ENCODE measurements around the gene RASSF4. TPM values are rescaled to one million over a fixed set of nuclear protein-coding genes. Genes with fewer than 3 reads are reported as not detected.

Gene RASSF4
- total RNA-seq, 1 experiment from 2014 or later = not detected

DNA sequence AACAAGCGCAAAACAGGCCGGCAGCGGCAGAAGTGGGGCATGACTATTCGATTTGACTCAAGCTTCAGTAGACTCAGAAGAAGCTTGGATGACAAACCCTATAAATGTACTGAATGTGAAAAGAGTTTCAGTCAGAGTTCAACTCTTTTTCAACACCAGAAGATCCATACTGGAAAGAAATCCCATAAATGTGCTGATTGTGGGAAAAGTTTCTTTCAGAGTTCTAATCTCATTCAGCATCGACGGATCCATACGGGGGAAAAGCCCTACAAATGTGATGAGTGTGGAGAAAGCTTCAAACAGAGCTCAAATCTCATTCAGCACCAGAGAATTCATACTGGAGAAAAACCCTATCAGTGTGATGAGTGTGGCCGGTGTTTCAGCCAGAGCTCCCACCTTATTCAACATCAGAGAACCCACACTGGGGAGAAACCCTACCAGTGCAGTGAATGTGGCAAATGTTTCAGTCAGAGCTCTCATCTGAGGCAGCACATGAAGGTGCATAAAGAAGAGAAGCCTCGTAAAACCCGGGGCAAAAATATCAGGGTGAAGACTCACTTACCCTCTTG lies 43.9 kb downstream of the RASSF4 start:
- H3K4me1 Mint-ChIP-seq (ENCODE audit: insufficient read depth, unreplicated experiment) = peaks cover 25% of the 10 kb centered on the region
- H3K27me3 Mint-ChIP-seq (ENCODE audit: insufficient read depth, unreplicated experiment) = no peaks in the 10 kb centered on the region
- peaks cover 20% of the 10 kb centered on the region for H3K36me3 Mint-ChIP-seq (ENCODE audit: insufficient read depth, unreplicated experiment)
- no peak overlapping the region for H3K27ac Mint-ChIP-seq (ENCODE audit: low read depth, unreplicated experiment)
- BruUV-seq (replicated peaks) = no TSS peak
- TF ChIP-seq, protein P1, sequence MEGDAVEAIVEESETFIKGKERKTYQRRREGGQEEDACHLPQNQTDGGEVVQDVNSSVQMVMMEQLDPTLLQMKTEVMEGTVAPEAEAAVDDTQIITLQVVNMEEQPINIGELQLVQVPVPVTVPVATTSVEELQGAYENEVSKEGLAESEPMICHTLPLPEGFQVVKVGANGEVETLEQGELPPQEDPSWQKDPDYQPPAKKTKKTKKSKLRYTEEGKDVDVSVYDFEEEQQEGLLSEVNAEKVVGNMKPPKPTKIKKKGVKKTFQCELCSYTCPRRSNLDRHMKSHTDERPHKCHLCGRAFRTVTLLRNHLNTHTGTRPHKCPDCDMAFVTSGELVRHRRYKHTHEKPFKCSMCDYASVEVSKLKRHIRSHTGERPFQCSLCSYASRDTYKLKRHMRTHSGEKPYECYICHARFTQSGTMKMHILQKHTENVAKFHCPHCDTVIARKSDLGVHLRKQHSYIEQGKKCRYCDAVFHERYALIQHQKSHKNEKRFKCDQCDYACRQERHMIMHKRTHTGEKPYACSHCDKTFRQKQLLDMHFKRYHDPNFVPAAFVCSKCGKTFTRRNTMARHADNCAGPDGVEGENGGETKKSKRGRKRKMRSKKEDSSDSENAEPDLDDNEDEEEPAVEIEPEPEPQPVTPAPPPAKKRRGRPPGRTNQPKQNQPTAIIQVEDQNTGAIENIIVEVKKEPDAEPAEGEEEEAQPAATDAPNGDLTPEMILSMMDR (IDR thresholded peaks at IDR 0.05; ENCODE audit: unreplicated experiment) = no peak
- H3K9me3 Mint-ChIP-seq (ENCODE audit: unreplicated experiment) = no peaks in the 10 kb centered on the region
- CTCF ChIA-PET = interaction anchor here (0.6 to 0.9 kb wide), 5 partner anchors 8 to 247 kb away, joined by 3 to 5 read pairs (median 4); no protein-coding TSS in a partner anchor
- no peak overlapping the region for H3K4me3 Mint-ChIP-seq (ENCODE audit: unreplicated experiment)
- POLR2A ChIA-PET = no interaction called here
- intact Hi-C loops (cut with micrococcal nuclease) = loop anchor here (10.0 kb wide), 1 partner anchor 1021 kb away; no protein-coding TSS in a partner anchor
- DNase-seq (ENCODE audit: unreplicated experiment) = no peak

GRCh38 chr10:45004661-45005060 lies 45.1 kb downstream of the RASSF4 start:
- H3K4me1 Mint-ChIP-seq (ENCODE audit: insufficient read depth, unreplicated experiment) = peaks cover 14% of the 10 kb centered on the region
- BruUV-seq (replicated peaks) = no TSS peak

GRCh38 chr10:45005284-45005683 lies 45.7 kb downstream of the RASSF4 start:
- Mint-ChIP-seq H3K4me1 (ENCODE audit: insufficient read depth, unreplicated experiment) (peaks cover 7% of the 10 kb centered on the region), H3K27ac (ENCODE audit: low read depth, unreplicated experiment) (no peak overlapping the region), H3K36me3 (ENCODE audit: insufficient read depth, unreplicated experiment) (peaks cover 20% of the 10 kb centered on the region), H3K4me3 (ENCODE audit: unreplicated experiment) (no peak overlapping the region), H3K27me3 (ENCODE audit: insufficient read depth, unreplicated experiment) (no peaks in the 10 kb centered on the region), H3K9me3 (ENCODE audit: unreplicated experiment) (no peaks in the 10 kb centered on the region)
- intact Hi-C loops (cut with micrococcal nuclease) = loop anchor here (5.0 to 10.0 kb wide), 2 partner anchors 462 to 1020 kb away; no protein-coding TSS in a partner anchor
- ChIA-PET CTCF (interaction anchor here (0.9 to 1.7 kb wide), 2 partner anchors 86 to 245 kb away, joined by 5 read pairs; no protein-coding TSS in a partner anchor), POLR2A (no interaction called here)
- BruUV-seq (replicated peaks) = no TSS peak
- TF ChIP-seq, protein P1 (IDR thresholded peaks at IDR 0.05; ENCODE audit: unreplicated experiment) = no peak
- no peak for DNase-seq (ENCODE audit: unreplicated experiment)

More at GRCh38 chr10:45004661-45005060, 45.1 kb downstream of the RASSF4 start:
- TF ChIP-seq, protein P1 (IDR thresholded peaks at IDR 0.05; ENCODE audit: unreplicated experiment) = no peak
- H3K9me3 Mint-ChIP-seq (ENCODE audit: unreplicated experiment) = no peaks in the 10 kb centered on the region
- no peak for DNase-seq (ENCODE audit: unreplicated experiment)
- no peak overlapping the region for H3K4me3 Mint-ChIP-seq (ENCODE audit: unreplicated experiment)
- H3K27me3 Mint-ChIP-seq (ENCODE audit: insufficient read depth, unreplicated experiment) = no peaks in the 10 kb centered on the region
- ChIA-PET POLR2A (no interaction called here), CTCF (interaction anchor here (0.9 kb wide), 2 partner anchors 9 to 87 kb away, joined by 3 to 5 read pairs; no protein-coding TSS in a partner anchor)
- H3K27ac Mint-ChIP-seq (ENCODE audit: low read depth, unreplicated experiment) = no peak overlapping the region
- H3K36me3 Mint-ChIP-seq (ENCODE audit: insufficient read depth, unreplicated experiment) = peaks cover 20% of the 10 kb centered on the region
- intact Hi-C loops (cut with micrococcal nuclease) = loop anchor here (5.0 to 10.0 kb wide), 2 partner anchors 463 to 1020 kb away; no protein-coding TSS in a partner anchor

GRCh38 chr10:45006276-45007030 lies 46.9 kb downstream of the RASSF4 start:
- Mint-ChIP-seq H3K4me3 (ENCODE audit: unreplicated experiment) (no peak overlapping the region), H3K27me3 (ENCODE audit: insufficient read depth, unreplicated experiment) (no peaks in the 10 kb centered on the region), H3K27ac (ENCODE audit: low read depth, unreplicated experiment) (no peak overlapping the region), H3K9me3 (ENCODE audit: unreplicated experiment) (no peaks in the 10 kb centered on the region), H3K4me1 (ENCODE audit: insufficient read depth, unreplicated experiment) (peaks cover 6% of the 10 kb centered on the region), H3K36me3 (ENCODE audit: insufficient read depth, unreplicated experiment) (peaks cover 16% of the 10 kb centered on the region)
- no TSS peak for BruUV-seq (replicated peaks)
- ChIA-PET POLR2A (no interaction called here), CTCF (interaction anchor here (0.6 to 3.1 kb wide), 7 partner anchors 8 to 244 kb away, joined by 3 to 20 read pairs (median 4); no protein-coding TSS in a partner anchor)
- intact Hi-C loops (cut with micrococcal nuclease) = loop anchor here (5.0 to 10.0 kb wide), 2 partner anchors 461 to 1018 kb away; no protein-coding TSS in a partner anchor
- TF ChIP-seq, protein P1 (IDR thresholded peaks at IDR 0.05; ENCODE audit: unreplicated experiment) = no peak
- no peak for DNase-seq (ENCODE audit: unreplicated experiment)
